ENCODE data around the gene MYO3B. TPM values are rescaled to one million over a fixed set of nuclear protein-coding genes. Genes with fewer than 3 reads are reported as not detected.
A peak's percentile ranks its signal among the peaks of the same experiment; 100 is the strongest.

Gene MYO3B
- total RNA-seq, 2 donors from 2014 or later: 0.16 TPM; not detected in 1

DNA sequence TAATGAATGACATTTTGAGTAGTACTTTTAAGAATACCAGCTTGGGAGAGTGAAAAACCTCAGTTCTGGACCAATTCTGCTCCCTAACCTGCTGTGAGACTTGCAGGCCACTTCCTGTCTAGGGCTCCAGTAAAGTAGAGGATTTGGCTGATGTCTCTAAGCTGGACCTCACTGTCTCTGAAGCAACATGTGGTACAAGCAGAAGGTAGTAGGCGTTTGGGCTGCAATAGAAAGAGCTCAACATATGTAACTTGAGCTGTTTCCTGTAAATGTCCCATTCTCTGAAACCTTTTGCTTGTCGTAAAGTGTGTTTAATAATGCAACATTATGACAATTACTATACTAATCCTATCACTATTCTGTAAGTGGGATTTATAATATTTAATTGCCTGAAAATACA, 213.1 kb downstream of the MYO3B start:
- peaks cover 69% of the 10 kb centered on the region for H3K27me3 Mint-ChIP-seq
- H3K27ac Mint-ChIP-seq: no peak overlapping the region

GRCh38 chr2:170391697-170392096, 213.8 kb downstream of the MYO3B start:
- Mint-ChIP-seq H3K36me3 (ENCODE audit: low read depth) (peaks cover 2% of the 10 kb centered on the region), H3K27ac (no peak overlapping the region), H3K27me3 (peaks cover 69% of the 10 kb centered on the region), H3K4me3 (no peak overlapping the region), H3K4me1 (peaks cover 4% of the 10 kb centered on the region)
- no peaks in the 10 kb centered on the region for H3K9me3 ChIP-seq (ENCODE audit: control insufficient read depth, low read length, poor library complexity, severe bottlenecking)
- no peak for ATAC-seq
- no peak for DNase-seq

More for the DNA sequence above, 213.1 kb downstream of the MYO3B start:
- H3K9me3 ChIP-seq (ENCODE audit: control insufficient read depth, low read length, poor library complexity, severe bottlenecking): no peaks in the 10 kb centered on the region
- Mint-ChIP-seq H3K4me3 (no peak overlapping the region), H3K4me1 (peaks cover 3% of the 10 kb centered on the region), H3K36me3 (ENCODE audit: low read depth) (peaks cover 2% of the 10 kb centered on the region)
- DNase-seq (no peak), ATAC-seq (no peak)

- Mint-ChIP-seq H3K27ac (no peak overlapping the region), H3K27me3 (peaks cover 64% of the 10 kb centered on the region), H3K4me3 (no peak overlapping the region), H3K4me1 (peaks cover 4% of the 10 kb centered on the region), H3K36me3 (ENCODE audit: low read depth) (no peaks in the 10 kb centered on the region)
- no peak for ATAC-seq
- H3K9me3 ChIP-seq (ENCODE audit: control insufficient read depth, low read length, poor library complexity, severe bottlenecking): no peaks in the 10 kb centered on the region
- no peak for DNase-seq
These were observed 216.0 kb downstream of the MYO3B start for GRCh38 chr2:170393861-170394498.

DNA sequence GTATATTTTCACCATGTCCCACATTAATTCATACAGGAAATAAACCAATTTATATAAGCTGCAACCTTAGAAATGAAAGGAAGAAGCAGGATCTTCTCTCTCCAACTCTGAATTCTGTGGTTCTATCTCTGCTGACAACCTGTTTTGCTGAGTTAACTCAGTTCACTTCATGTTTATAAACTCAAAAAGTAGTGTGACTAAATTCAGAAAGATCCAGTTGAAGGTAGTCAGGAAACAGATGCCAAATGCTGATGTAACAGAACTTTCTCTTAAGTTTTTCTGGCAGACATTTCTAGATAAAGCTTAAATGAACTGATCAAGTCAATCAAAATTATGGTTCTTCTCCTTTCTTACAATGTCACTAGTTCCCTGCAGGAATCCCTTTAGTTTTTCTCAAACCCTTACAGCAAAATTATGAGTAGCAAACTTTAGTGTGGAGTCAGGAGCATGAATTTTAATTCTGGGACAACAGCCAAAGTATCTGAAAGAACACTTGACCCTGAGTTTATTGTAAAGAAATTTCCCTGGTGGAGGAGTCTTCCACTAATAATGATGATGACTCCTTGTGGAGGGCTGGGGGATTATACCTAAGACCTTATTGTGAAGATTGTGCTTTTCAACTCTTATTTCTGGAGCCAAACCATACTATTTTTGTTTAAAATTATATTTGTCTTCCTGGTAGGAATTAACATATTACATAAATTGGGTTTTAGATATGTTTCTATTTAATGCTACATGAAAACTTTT, 216.9 kb downstream of the MYO3B start:
- Mint-ChIP-seq H3K4me1 (peaks cover 2% of the 10 kb centered on the region), H3K27me3 (peaks cover 61% of the 10 kb centered on the region), H3K36me3 (ENCODE audit: low read depth) (no peaks in the 10 kb centered on the region), H3K4me3 (no peak overlapping the region), H3K27ac (no peak overlapping the region)
- no peak for ATAC-seq
- no peak for DNase-seq
- no peaks in the 10 kb centered on the region for H3K9me3 ChIP-seq (ENCODE audit: control insufficient read depth, low read length, poor library complexity, severe bottlenecking)

- H3K9me3 ChIP-seq (ENCODE audit: control insufficient read depth, low read length, poor library complexity, severe bottlenecking): no peaks in the 10 kb centered on the region
- no peak overlapping the region for H3K4me3 Mint-ChIP-seq
- H3K4me1 Mint-ChIP-seq: peaks cover 2% of the 10 kb centered on the region
- DNase-seq (no peak), ATAC-seq (no peak)
- no peak overlapping the region for H3K27ac Mint-ChIP-seq
- H3K36me3 Mint-ChIP-seq (ENCODE audit: low read depth): no peaks in the 10 kb centered on the region
- peaks cover 71% of the 10 kb centered on the region for H3K27me3 Mint-ChIP-seq
These were observed 219.0 kb downstream of the MYO3B start for GRCh38 chr2:170396799-170397459.

DNA sequence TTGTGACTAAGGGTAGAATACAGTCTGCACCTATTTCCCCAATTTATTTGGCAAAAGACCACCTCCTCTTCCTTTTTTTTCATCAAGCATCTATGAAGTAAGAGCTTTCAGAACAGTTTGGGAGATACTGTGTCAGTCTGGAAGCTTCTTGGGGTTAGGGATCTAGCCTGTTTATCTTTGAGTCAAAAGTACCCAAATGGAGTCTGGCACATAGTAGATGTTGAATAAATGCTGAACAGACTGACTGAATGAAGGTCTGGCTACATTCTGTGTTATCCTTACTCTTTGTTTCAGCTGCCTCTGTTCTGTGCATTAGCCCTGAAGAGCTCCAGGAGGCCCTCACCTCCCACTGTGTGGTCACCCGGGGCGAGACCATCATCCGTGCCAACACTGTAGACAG, 223.2 kb downstream of the MYO3B start:
- H3K9me3 ChIP-seq (ENCODE audit: control insufficient read depth, low read length, poor library complexity, severe bottlenecking): no peaks in the 10 kb centered on the region
- Mint-ChIP-seq H3K27me3 (peaks cover 65% of the 10 kb centered on the region), H3K36me3 (ENCODE audit: low read depth) (peaks cover 2% of the 10 kb centered on the region), H3K4me1 (peaks cover 4% of the 10 kb centered on the region), H3K4me3 (no peak overlapping the region), H3K27ac (no peak overlapping the region)
- DNase-seq (no peak), ATAC-seq (no peak)

DNA sequence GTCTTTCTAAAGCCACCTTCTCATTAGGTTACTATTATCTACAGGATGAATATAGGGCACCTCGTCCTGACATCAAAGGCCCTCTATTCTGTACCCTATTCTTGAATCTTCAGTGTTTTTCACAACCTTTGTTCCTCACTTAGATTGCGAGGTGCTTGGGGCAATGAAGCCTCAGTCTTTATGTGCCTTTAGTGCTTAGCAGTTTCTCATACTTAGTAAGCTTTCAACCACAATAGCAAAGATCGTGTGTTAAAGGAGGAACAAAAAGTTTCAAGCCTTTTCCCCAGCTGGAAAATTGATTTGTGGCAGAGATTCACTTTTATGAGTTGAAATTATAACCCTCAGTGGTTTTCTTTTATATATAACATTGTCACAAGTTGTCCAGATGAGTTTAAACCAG, 226.9 kb downstream of the MYO3B start:
- Mint-ChIP-seq H3K27me3 (peaks cover 65% of the 10 kb centered on the region), H3K4me3 (no peak overlapping the region)
- no peak for ATAC-seq

DNA sequence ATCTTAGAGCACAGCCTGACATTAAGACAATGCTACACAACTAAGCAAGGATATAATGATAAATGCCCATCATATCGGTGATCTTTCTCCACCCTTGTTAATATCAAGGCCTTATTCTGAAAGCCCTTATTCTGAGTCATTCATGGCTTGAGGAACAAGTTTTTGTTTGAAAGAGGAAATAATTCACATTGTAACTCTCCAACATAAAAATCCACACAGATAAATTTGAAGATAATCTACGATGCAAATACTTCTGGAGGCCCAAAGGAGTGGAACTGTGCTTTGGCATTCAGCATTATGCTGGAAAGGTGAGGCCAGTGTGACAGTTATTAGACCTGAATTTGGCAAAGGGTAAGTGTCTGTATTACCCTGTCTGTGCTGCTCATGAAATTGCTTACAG, 227.4 kb downstream of the MYO3B start:
- ATAC-seq: no peak
- H3K27me3 Mint-ChIP-seq: peaks cover 67% of the 10 kb centered on the region
- H3K36me3 Mint-ChIP-seq (ENCODE audit: low read depth): peaks cover 4% of the 10 kb centered on the region
- H3K4me3 Mint-ChIP-seq: no peak overlapping the region
- no peak overlapping the region for H3K27ac Mint-ChIP-seq
- H3K4me1 Mint-ChIP-seq: peaks cover 8% of the 10 kb centered on the region
- DNase-seq: no peak
- H3K9me3 ChIP-seq (ENCODE audit: control insufficient read depth, low read length, poor library complexity, severe bottlenecking): no peaks in the 10 kb centered on the region

More for the DNA sequence above, 226.9 kb downstream of the MYO3B start:
- no peak for DNase-seq
- Mint-ChIP-seq H3K27ac (no peak overlapping the region), H3K4me1 (peaks cover 8% of the 10 kb centered on the region), H3K36me3 (ENCODE audit: low read depth) (peaks cover 4% of the 10 kb centered on the region)
- no peaks in the 10 kb centered on the region for H3K9me3 ChIP-seq (ENCODE audit: control insufficient read depth, low read length, poor library complexity, severe bottlenecking)

DNA sequence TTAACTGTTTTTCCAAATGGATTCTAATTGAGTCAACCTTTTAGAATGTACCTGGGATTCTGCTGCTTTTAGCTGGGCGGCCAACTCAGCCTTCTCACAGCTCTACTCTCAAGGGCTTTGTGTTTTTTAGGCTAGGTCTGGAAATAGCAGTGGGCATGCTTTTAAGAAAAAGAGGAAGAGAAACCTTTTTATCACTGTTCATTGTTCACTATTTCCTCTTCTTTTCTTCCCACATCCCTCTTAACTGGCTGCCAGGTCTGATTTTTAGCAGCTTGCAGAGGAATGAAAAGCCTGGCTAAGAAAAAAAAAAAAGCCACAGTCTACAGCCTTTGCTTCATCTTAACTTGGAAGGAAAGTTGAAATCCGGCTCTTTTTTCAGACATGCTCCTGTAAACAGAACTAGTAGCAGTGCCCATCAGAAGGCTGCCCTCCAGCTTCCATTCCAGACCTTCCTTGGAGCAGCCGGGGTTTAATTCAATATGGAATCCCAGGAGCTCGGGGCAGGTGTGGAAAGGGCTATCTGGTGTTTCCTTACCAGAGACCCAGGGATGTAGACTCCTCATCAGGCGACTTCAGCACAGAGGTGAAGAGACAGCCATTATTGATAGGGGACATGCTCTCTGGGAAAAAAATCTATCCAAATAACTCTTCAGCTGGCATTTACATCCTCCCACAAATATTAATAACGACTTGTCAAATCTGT, 230.7 kb downstream of the MYO3B start:
- no peak for DNase-seq
- H3K4me3 Mint-ChIP-seq: peak overlapping the region; percentile 71

DNA sequence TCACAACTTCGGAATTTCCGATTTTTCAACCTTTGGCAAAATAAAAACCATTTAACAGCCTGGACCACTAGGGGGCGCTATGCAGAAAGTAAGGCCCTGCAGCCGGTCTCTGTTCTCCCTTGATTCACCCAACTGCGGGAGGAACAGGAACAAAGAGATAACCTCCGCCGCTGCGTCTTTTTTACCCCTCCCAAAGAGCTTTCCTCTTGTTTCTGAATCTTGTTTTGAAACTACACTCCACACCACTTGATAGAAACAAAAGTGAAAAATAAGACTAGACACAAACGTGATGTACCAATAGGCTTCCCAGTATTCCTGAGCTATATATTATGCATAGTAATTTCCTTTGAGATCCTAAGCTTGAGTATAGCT, 231.2 kb downstream of the MYO3B start:
- ATAC-seq: peak; percentile 70
- H3K27me3 Mint-ChIP-seq: peaks cover 44% of the 10 kb centered on the region
- H3K9me3 ChIP-seq (ENCODE audit: control insufficient read depth, low read length, poor library complexity, severe bottlenecking): no peaks in the 10 kb centered on the region
- peak; percentile 42 to 64 (median 54) for DNase-seq
- peaks cover 13% of the 10 kb centered on the region for H3K4me1 Mint-ChIP-seq
- peak overlapping the region; percentile 71 for H3K4me3 Mint-ChIP-seq
- H3K27ac Mint-ChIP-seq: peak overlapping the region; percentile 41
- H3K36me3 Mint-ChIP-seq (ENCODE audit: low read depth): peaks cover 2% of the 10 kb centered on the region

More for the DNA sequence above, 230.7 kb downstream of the MYO3B start:
- H3K27ac Mint-ChIP-seq: peak overlapping the region; percentile 41
- H3K9me3 ChIP-seq (ENCODE audit: control insufficient read depth, low read length, poor library complexity, severe bottlenecking): no peaks in the 10 kb centered on the region
- H3K36me3 Mint-ChIP-seq (ENCODE audit: low read depth): peaks cover 2% of the 10 kb centered on the region
- peak; percentile 16 for ATAC-seq
- peaks cover 49% of the 10 kb centered on the region for H3K27me3 Mint-ChIP-seq
- peaks cover 13% of the 10 kb centered on the region for H3K4me1 Mint-ChIP-seq

DNA sequence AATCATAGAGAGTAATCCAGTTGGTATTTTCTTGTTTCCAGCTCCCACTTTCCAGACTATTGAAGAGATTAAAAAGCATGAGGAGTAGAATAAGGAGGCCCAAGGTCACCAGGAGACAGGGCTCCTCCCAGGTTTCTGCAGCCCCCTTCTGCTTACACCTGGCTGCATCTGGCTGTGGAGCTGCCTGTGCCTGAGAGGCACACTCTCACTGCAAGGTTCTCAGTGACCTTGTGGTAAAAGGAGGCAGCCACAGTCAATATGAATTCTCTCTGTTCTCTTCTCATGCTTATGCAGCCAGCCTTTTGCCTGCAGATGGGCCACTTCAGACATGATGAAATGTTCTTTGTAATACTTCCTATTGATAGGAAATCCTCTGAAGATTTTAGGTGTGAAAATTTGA, 233.7 kb downstream of the MYO3B start:
- Mint-ChIP-seq H3K4me1 (peaks cover 11% of the 10 kb centered on the region), H3K4me3 (no peak overlapping the region), H3K27me3 (peaks cover 27% of the 10 kb centered on the region), H3K36me3 (ENCODE audit: low read depth) (peaks cover 2% of the 10 kb centered on the region), H3K27ac (no peak overlapping the region)
- DNase-seq: no peak
- no peak for ATAC-seq
- H3K9me3 ChIP-seq (ENCODE audit: control insufficient read depth, low read length, poor library complexity, severe bottlenecking): no peaks in the 10 kb centered on the region

DNA sequence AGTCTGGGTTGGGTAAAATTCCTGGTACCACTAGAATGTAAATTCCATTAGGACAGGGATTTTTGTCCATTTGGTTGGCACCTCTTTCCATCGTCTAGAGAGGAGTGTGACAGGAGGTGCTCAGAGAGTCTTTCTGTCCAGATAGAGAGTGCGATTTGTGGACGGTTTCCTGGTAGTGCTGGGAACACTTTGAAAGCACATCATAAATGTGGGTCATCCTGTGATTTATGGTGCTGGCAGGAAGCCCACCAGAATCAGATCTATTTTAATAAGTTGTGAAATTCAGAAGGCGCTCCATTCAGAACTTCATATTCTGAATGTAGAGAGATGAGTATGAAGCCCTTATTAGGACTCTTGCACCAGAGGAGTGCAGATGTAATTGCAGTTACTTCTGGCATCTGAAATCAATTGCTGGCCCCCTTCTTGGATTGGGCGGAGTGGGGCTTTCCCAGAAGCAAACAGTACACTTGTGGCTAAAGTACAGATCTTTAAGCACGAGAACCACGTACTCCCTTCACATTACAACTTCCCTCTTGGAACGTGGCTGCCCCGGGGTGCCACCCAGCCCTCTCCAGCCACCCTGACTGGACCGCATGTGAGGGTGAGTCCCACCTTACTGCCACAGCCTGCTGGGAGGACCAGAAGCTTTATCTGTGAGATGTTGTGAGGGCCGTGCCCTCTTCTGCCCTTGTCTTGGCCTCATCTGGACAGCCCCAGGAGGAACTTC, 243.2 kb downstream of the MYO3B start:
- no peaks in the 10 kb centered on the region for H3K9me3 ChIP-seq (ENCODE audit: control insufficient read depth, low read length, poor library complexity, severe bottlenecking)
- Mint-ChIP-seq H3K27me3 (peaks cover 38% of the 10 kb centered on the region), H3K27ac (no peak overlapping the region), H3K4me3 (no peak overlapping the region), H3K4me1 (no peaks in the 10 kb centered on the region), H3K36me3 (ENCODE audit: low read depth) (peaks cover 3% of the 10 kb centered on the region)
- no peak for DNase-seq
- ATAC-seq: no peak

Data from T-helper 17 cell (primary cell).